Muscle of leg (tissue), 16 donors: ENCODE measurements around the gene RPL19. TPM values are rescaled to one million over a fixed set of nuclear protein-coding genes. Genes with fewer than 3 reads are reported as not detected.

Experiments
- DNase-seq: peaks from one replicate; pipeline ENCODE4 v3.0.0; 2013
- H3K27ac ChIP-seq: one replicate; pipeline ENCODE4 v1.5.1; 2013; ENCODE audit warnings: mild to moderate bottlenecking, low read length, control low read depth
- H3K27me3 ChIP-seq: one replicate; pipeline ENCODE4 v1.6.1; 2013; ENCODE audit warnings: low read length; ENCODE audit not compliant: control insufficient read depth, insufficient read depth
- H3K36me3 ChIP-seq: one replicate; pipeline ENCODE4 v1.6.1; 2013; ENCODE audit warnings: low read length; ENCODE audit not compliant: control insufficient read depth, insufficient read depth
- H3K4me1 ChIP-seq: one replicate; pipeline ENCODE4 v1.6.1; 2013; ENCODE audit warnings: low read length; ENCODE audit not compliant: control insufficient read depth, insufficient read depth
- H3K4me3 ChIP-seq: one replicate; pipeline ENCODE4 v1.5.1; 2013; ENCODE audit warnings: low read length, control low read depth
- H3K9me3 ChIP-seq: replicated peaks from 2 replicates; pipeline ENCODE4 v1.6.1; 2013; ENCODE audit warnings: low read depth, low read length; ENCODE audit not compliant: control insufficient read depth
- WGBS: methylation state at CpG from one replicate; pipeline ENCODE4 v1.1.5; 2013; ENCODE audit warnings: missing lambda C conversion rate; ENCODE audit not compliant: insufficient coverage; 5-methylcytosine and 5-hydroxymethylcytosine counted together
- long read RNA-seq, 11 donors: transcript quantifications; one replicate each; lab custom pipeline, GENCODE V29; 2026
- polyA plus RNA-seq, 8 donors: library from polyadenylated mRNA; unstranded; fragments of 120-200 nt; gene quantifications; one replicate each; pipeline versions ENCODE4 v1.2.1 to v1.2.3, GENCODE V29; 2013; ENCODE audit warnings: inconsistent platforms in 1 of 8, low replicate concordance in 1 of 8; ENCODE audit not compliant: insufficient read length in 8 of 8, insufficient read depth in 1 of 8
- total RNA-seq: library from RNA; stranded (reverse); fragments of 120-200 nt; gene quantifications from one replicate; pipeline ENCODE4 v1.2.4, GENCODE V29; 2013

The RPL19 gene
- total RNA-seq (4,258 TPM), polyA plus RNA-seq (1,000 to 10,000 TPM; 2,380 to 3,083 (median 2,667) TPM)
- long read RNA-seq, donor 1, transcript RPL19-201 (6 exons, 737 nt): major isoform, 589 of 998 reads
- long read RNA-seq, donor 1, partial matches to known transcripts: 381 of 998 reads
- long read RNA-seq, donor 1, other reads (novel, unspliced or antisense): 21 of 998 reads
- long read RNA-seq, donor 2, transcript RPL19-201 (6 exons, 737 nt): major isoform, 125 of 229 reads
- long read RNA-seq, donor 2, partial matches to known transcripts: 103 of 229 reads
- long read RNA-seq, donor 2, other reads (novel, unspliced or antisense): 0 of 229 reads
- long read RNA-seq, donor 3, transcript RPL19-201 (6 exons, 737 nt): major isoform, 1,225 of 1,821 reads
- long read RNA-seq, donor 3, partial matches to known transcripts: 523 of 1,821 reads
- long read RNA-seq, donor 3, other reads (novel, unspliced or antisense): 65 of 1,821 reads
- long read RNA-seq, donor 4, transcript RPL19-206 (3 exons, 402 nt): minor isoform, 6 of 1,481 reads
- long read RNA-seq, donor 4, transcript RPL19-201 (6 exons, 737 nt): major isoform, 876 of 1,481 reads
- long read RNA-seq, donor 4, partial matches to known transcripts: 540 of 1,481 reads
- long read RNA-seq, donor 4, other reads (novel, unspliced or antisense): 57 of 1,481 reads
- long read RNA-seq, donor 5, transcript RPL19-206 (3 exons, 402 nt): minor isoform, 18 of 4,581 reads
- long read RNA-seq, donor 5, transcript RPL19-201 (6 exons, 737 nt): major isoform, 2,917 of 4,581 reads
- long read RNA-seq, donor 5, transcript RPL19-204 (6 exons, 690 nt): minor isoform, 12 of 4,581 reads
- long read RNA-seq, donor 5, partial matches to known transcripts: 1,446 of 4,581 reads
- long read RNA-seq, donor 5, other reads (novel, unspliced or antisense): 184 of 4,581 reads
- long read RNA-seq, donor 6, transcript RPL19-201 (6 exons, 737 nt): major isoform, 2,988 of 4,521 reads
- long read RNA-seq, donor 6, transcript RPL19-204 (6 exons, 690 nt): minor isoform, 8 of 4,521 reads
- long read RNA-seq, donor 6, transcript RPL19-206 (3 exons, 402 nt): minor isoform, 13 of 4,521 reads
- long read RNA-seq, donor 6, partial matches to known transcripts: 1,330 of 4,521 reads
- long read RNA-seq, donor 6, other reads (novel, unspliced or antisense): 179 of 4,521 reads
- long read RNA-seq, donor 7, transcript RPL19-201 (6 exons, 737 nt): major isoform, 1,923 of 2,990 reads
- long read RNA-seq, donor 7, partial matches to known transcripts: 952 of 2,990 reads
- long read RNA-seq, donor 7, other reads (novel, unspliced or antisense): 105 of 2,990 reads
- long read RNA-seq, donor 8, transcript RPL19-201 (6 exons, 737 nt): major isoform, 1,192 of 1,992 reads
- long read RNA-seq, donor 8, transcript RPL19-206 (3 exons, 402 nt): minor isoform, 11 of 1,992 reads
- long read RNA-seq, donor 8, partial matches to known transcripts: 721 of 1,992 reads
- long read RNA-seq, donor 8, other reads (novel, unspliced or antisense): 65 of 1,992 reads
- long read RNA-seq, donor 9, transcript RPL19-201 (6 exons, 737 nt): major isoform, 1,136 of 1,935 reads
- long read RNA-seq, donor 9, transcript RPL19-204 (6 exons, 690 nt): minor isoform, 7 of 1,935 reads
- long read RNA-seq, donor 9, partial matches to known transcripts: 735 of 1,935 reads
- long read RNA-seq, donor 9, other reads (novel, unspliced or antisense): 52 of 1,935 reads
- long read RNA-seq, donor 10, transcript RPL19-201 (6 exons, 737 nt): major isoform, 1,502 of 2,735 reads
- long read RNA-seq, donor 10, transcript RPL19-204 (6 exons, 690 nt): minor isoform, 5 of 2,735 reads
- long read RNA-seq, donor 10, transcript RPL19-206 (3 exons, 402 nt): minor isoform, 7 of 2,735 reads
- long read RNA-seq, donor 10, partial matches to known transcripts: 1,165 of 2,735 reads
- long read RNA-seq, donor 10, other reads (novel, unspliced or antisense): 54 of 2,735 reads
- long read RNA-seq, donor 11, transcript RPL19-204 (6 exons, 690 nt): minor isoform, 6 of 2,324 reads
- long read RNA-seq, donor 11, transcript RPL19-201 (6 exons, 737 nt): major isoform, 1,507 of 2,324 reads
- long read RNA-seq, donor 11, partial matches to known transcripts: 726 of 2,324 reads
- long read RNA-seq, donor 11, other reads (novel, unspliced or antisense): 81 of 2,324 reads

- Histone ChIP-seq H3K36me3 (peaks cover 41% of the 10 kb centered on the region), H3K4me1 (peaks cover 44% of the 10 kb centered on the region), H3K9me3 (no peaks in the 10 kb centered on the region), H3K27me3 (no peaks in the 10 kb centered on the region), H3K27ac (peak within 1 kb of the TSS; percentile 93), H3K4me3 (peak within 1 kb of the TSS; percentile 58)
- 0% methylated on average over 37 of the region's 52 CpGs for WGBS
- DNase-seq: no peak
Observed at GRCh38 chr17:39200070-39200879, at the start of gene RPL19. Gene RPL19 (plus strand): TSS chr17:39200283. CDS start chr17:39200345, 62 bp downstream.

DNA sequence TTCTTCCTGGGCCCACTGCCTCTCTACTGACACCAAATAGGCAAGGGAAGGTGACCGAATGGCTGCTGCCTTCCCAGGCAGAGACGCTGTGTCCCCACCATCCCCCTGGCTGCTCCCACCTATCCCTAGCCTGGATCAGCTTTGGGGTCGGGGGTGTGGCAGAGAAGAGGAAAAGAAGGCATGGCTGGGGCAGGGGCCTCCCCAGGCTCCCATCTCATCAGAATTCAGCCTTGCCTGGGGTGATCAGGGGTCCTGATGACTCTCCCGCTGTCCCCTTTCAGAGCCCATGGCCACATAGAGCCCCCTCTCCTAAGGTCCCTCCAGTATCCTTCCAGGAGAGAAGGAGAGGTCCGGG, 49.3 kb upstream of the RPL19 start:
- H3K36me3 ChIP-seq: no peaks in the 10 kb centered on the region
- peaks cover 26% of the 10 kb centered on the region for H3K4me1 ChIP-seq
- H3K4me3 ChIP-seq: peak overlapping the region; percentile 34
- H3K27ac ChIP-seq: no peak overlapping the region
- no peaks in the 10 kb centered on the region for H3K9me3 ChIP-seq
- no CpG with 5 or more reads among the region's 5 CpGs for WGBS
- DNase-seq: no peak
- H3K27me3 ChIP-seq: peaks cover 31% of the 10 kb centered on the region

- Histone ChIP-seq H3K36me3 (no peaks in the 10 kb centered on the region), H3K27me3 (peaks cover 32% of the 10 kb centered on the region), H3K4me1 (peaks cover 26% of the 10 kb centered on the region), H3K9me3 (no peaks in the 10 kb centered on the region), H3K4me3 (peak within 1 kb of the TSS; percentile 41), H3K27ac (no peak within 1 kb of the TSS)
- 0% methylated on average over 33 of the region's 68 CpGs for WGBS
- DNase-seq: peak; percentile 34
Observed at GRCh38 chr17:39151150-39151942, 48.7 kb upstream of the RPL19 start, which contains the start of gene PLXDC1. Gene PLXDC1 (minus strand): TSS chr17:39151637. CDS start chr17:39151437, 200 bp downstream.

- H3K4me1 ChIP-seq: peaks cover 26% of the 10 kb centered on the region
- no peak for DNase-seq
- peaks cover 32% of the 10 kb centered on the region for H3K27me3 ChIP-seq
- H3K4me3 ChIP-seq: peak overlapping the region; percentile 97
- no peak overlapping the region for H3K27ac ChIP-seq
- WGBS: 9% methylated on average over 8 of the region's 25 CpGs
- no peaks in the 10 kb centered on the region for H3K36me3 ChIP-seq
- H3K9me3 ChIP-seq: no peaks in the 10 kb centered on the region
Observed at GRCh38 chr17:39151943-39152818, 47.9 kb upstream of the RPL19 start.

GRCh38 chr17:39153599-39154051, 46.5 kb upstream of the RPL19 start:
- peak overlapping the region; percentile 98 for H3K27ac ChIP-seq
- H3K4me1 ChIP-seq: peaks cover 26% of the 10 kb centered on the region
- H3K4me3 ChIP-seq: peak overlapping the region; percentile 97
- peaks cover 32% of the 10 kb centered on the region for H3K27me3 ChIP-seq
- no peaks in the 10 kb centered on the region for H3K9me3 ChIP-seq
- DNase-seq: peak; percentile 97
- WGBS: 0% methylated on average over 5 of the region's 16 CpGs
- H3K36me3 ChIP-seq: no peaks in the 10 kb centered on the region

DNA sequence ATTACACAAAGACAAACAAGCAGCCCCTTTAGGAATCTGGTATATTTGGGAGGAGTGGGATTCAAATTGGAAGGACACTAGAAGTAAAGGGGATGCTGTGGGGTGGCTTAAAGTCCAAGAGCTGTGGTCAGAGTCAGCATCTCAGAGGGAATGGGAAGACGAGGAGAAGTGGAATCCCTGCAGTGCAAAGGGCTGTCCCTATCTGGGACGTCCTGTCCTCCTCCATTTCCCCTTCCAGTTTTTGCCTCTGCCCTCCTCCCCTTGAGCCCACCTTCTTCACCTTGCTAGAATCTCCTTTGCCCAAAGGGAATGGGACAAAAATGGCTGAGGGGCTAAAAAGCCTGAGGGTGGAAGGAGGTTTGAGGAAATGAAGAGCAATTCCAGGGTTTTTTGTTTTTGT, 44.4 kb upstream of the RPL19 start:
- H3K4me1 ChIP-seq: peaks cover 23% of the 10 kb centered on the region
- no CpG with 5 or more reads among the region's 2 CpGs for WGBS
- no peak for DNase-seq

DNA sequence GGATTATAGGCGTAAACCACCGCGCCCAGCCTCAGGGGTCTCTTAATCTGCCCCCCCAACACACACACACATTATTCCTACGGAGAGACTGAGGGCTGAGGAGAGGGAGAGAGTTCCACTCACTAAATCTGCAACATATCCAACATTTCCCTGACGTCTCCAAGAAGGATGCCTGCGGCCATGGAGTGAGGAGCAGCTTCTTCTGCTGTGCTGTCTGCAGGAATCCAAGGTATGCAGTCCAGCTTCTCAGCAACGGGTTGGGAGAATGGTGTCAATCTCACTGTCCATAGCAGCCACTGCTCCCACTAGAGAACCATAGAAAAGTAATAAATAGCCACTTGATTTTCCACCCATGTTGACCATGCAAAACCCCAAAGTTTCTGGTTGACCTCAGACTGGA, 43.6 kb upstream of the RPL19 start:
- H3K27ac ChIP-seq: no peak overlapping the region
- no peaks in the 10 kb centered on the region for H3K36me3 ChIP-seq
- H3K4me1 ChIP-seq: peaks cover 16% of the 10 kb centered on the region
- H3K4me3 ChIP-seq: no peak overlapping the region
- peaks cover 17% of the 10 kb centered on the region for H3K27me3 ChIP-seq
- DNase-seq: no peak
- no peaks in the 10 kb centered on the region for H3K9me3 ChIP-seq
- 20% methylated on average over 1 of the region's 7 CpGs for WGBS

More for the DNA sequence above, 44.4 kb upstream of the RPL19 start:
- H3K27me3 ChIP-seq: peaks cover 22% of the 10 kb centered on the region
- H3K27ac ChIP-seq: no peak overlapping the region
- H3K9me3 ChIP-seq: no peaks in the 10 kb centered on the region
- no peak overlapping the region for H3K4me3 ChIP-seq
- H3K36me3 ChIP-seq: no peaks in the 10 kb centered on the region
